NT2/D1 (cell line): ENCODE measurements around the gene NXPH1.

Experiments used
- SUZ12 ChIP-seq: IDR thresholded peaks from 2 replicates; pipeline ENCODE4 v1.6.1; 2011; ENCODE audit not compliant: insufficient read length, insufficient read depth; ENCODE audit errors: extremely low read depth
- YY1 ChIP-seq: IDR thresholded peaks from 2 replicates; pipeline ENCODE4 v1.6.1; 2011; ENCODE audit not compliant: insufficient read length, insufficient read depth
- ZNF274 ChIP-seq: IDR thresholded peaks from 2 replicates; pipeline ENCODE4 v1.6.1; 2011; ENCODE audit warnings: mild to moderate bottlenecking, low read depth, low read length

- peak; percentile 76 for TF ChIP-seq SUZ12
- no peak for TF ChIP-seq ZNF274
- no peak for TF ChIP-seq YY1
These were observed at the start of gene NXPH1 for GRCh38 chr7:8433477-8434289.
